Ovary (tissue), 3 donors: ENCODE data around the gene BUD31.

Experiments used
- CTCF ChIP-seq, 3 donors: fragments of 450-650 bp in 2 of 3; fragments of 200-600 bp in 1 of 3; IDR thresholded peaks; one replicate each; pipeline versions ENCODE4 v1.5.1 to v1.8.0; 2016 to 2022; ENCODE audit warnings: antibody characterized with exemption in 3 of 3, mild to moderate bottlenecking in 1 of 3
- EP300 ChIP-seq: sonication (generic); formaldehyde crosslinking; IDR thresholded peaks from one replicate; pipeline ENCODE4 v1.6.1; 2017; ENCODE audit warnings: antibody characterized with exemption
- POLR2A ChIP-seq: fragments of 450-650 bp; IDR thresholded peaks from one replicate; pipeline ENCODE4 v1.6.1; 2017; ENCODE audit warnings: antibody characterized with exemption, mild to moderate bottlenecking, moderate library complexity
- donor health status: DM: no; HTN: no; CAD: no.

- TF ChIP-seq POLR2A (no peak), EP300 (no peak), CTCF (IDR thresholded peaks at IDR 0.05) (no peak)
These were observed 9.8 kb upstream of the BUD31 start for GRCh38 chr7:99398891-99399445.
